Activated CD4-positive, CD25-positive, alpha-beta regulatory T cell (primary cell): Measurements from ENCODE around the gene CUTA.
"Not testable (repeated sequence)": the region's sequence is repeated elsewhere in the genome, so short reads cannot be mapped to it uniquely, and the experiment has no call there.

Experiments
- DNase-seq, 4 experiments: peaks; one replicate each; lab custom pipeline; 2025; lab: John Stamatoyannopoulos, UW

CUTA gene

GRCh38 chr6:33367715-33368025 lies 50.2 kb downstream of the CUTA start:
- not testable (repeated sequence) for DNase-seq

- no peak for DNase-seq
Measured at GRCh38 chr6:33367009-33367714, 50.7 kb downstream of the CUTA start.
